Pericardium fibroblast (primary cell): ENCODE measurements around the gene ZFP69B. TPM values are rescaled to one million over a fixed set of nuclear protein-coding genes. Genes with fewer than 3 reads are reported as not detected.

Source experiments
- total RNA-seq: library from RNA; depleted of rRNA; stranded (reverse); fragments of >200 nt; gene quantifications from 2 replicates; pipeline ENCODE4 v1.2.3, GENCODE V29; 2015

ZFP69B gene
- total RNA-seq: 1.6 and 4.7 TPM in 2 replicates

GRCh38 chr1:40449684-40450494 is at the start of gene ZFP69B:
TSS of gene ZFP69B (plus strand) at chr1:40450476. CDS start at chr1:40450962, 486 bp downstream.

GRCh38 chr1:40476924-40477677 is 26.8 kb downstream of the ZFP69B start, which contains the start of gene ZFP69:
TSS of gene ZFP69 (plus strand) at chr1:40477290. CDS start at chr1:40479362, 2,072 bp downstream.

DNA sequence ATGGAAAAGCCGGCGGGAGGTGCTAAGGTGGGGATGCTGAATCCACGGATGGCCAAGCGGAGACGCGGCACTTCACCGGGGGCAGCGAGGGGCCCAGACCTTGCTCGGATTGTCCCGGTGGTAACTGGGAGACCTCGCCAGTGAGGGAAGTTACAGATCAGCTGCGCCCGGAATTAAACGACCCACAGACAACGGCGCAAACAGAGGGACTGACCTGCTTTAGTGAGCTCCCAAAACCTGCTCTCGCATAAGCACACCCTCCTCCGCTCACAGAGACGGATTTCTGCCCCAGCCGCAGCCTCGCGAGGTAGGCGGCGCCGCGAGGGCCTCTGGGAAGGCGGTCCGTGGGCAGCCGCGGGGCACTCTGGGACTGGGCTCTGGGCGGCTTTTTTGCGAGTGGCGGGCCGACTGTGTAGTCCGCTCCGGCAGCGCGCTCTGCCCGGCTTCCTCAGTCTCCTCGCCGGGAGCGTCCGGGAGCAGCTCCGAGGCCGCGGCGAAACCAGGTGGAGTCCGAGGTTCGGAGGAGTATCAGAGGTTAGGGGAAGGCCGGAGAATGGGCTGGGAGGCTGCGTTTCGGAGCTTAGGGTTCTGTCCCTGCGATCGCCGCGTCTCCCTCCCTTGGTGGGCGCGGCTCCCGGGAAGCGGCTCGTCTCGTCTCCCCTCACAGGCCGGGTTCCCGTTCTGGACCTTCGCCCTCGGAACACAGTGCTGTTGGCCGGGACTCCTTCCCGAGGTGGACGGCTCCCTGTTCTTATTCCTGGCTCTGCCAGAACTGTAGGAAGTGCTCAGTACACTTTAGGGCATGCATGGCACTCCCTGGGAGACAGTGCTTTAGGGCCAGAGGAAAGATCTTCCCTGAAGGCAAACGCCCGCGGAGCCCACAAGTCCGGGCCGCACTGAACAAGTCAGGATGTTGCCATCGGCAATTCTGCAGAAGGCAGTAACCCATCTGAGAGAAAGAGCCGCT is 58.4 kb downstream of the ZFP69B start, which contains the start of gene EXO5:
TSS of gene EXO5 (plus strand) at position 393 of the 967 bp plus-strand sequence. CDS start 5,778 bp downstream, outside the sequence.

Other genes starting within 250 kb of the ZFP69B start
- not detected in 2 replicates for gene TMCO2, start 202.5 kb upstream of the ZFP69B start, total RNA-seq
- 31.9 and 41.4 TPM in 2 replicates for gene ZMPSTE24, start 192.2 kb upstream of the ZFP69B start, total RNA-seq
- 2.2 and 4.2 TPM in 2 replicates for gene COL9A2, start 133.2 kb upstream of the ZFP69B start, total RNA-seq
- gene SMAP2, start 76.7 kb upstream of the ZFP69B start, total RNA-seq: 8.7 and 14.6 TPM in 2 replicates
- gene ZFP69, start 26.8 kb downstream of the ZFP69B start, total RNA-seq: 2.1 and 2.5 TPM in 2 replicates
- gene EXO5, start 58.3 kb downstream of the ZFP69B start, total RNA-seq: 2.1 and 6.8 TPM in 2 replicates
- gene ZNF684, start 81.2 kb downstream of the ZFP69B start, total RNA-seq: 1.5 and 4.3 TPM in 2 replicates
- 0.82 and 1.2 TPM in 2 replicates for gene RIMS3, start 215.2 kb downstream of the ZFP69B start, total RNA-seq
- gene NFYC, start 241.2 kb downstream of the ZFP69B start, total RNA-seq: 20.9 and 21.5 TPM in 2 replicates